Tibial artery (tissue), 4 donors: Measurements from ENCODE around the gene SOX4.

ENCODE experiments used
- DNase-seq, 2 donors: peaks; one replicate each; pipeline ENCODE4 v3.0.0-alpha.2; 2019
- H3K27ac ChIP-seq, 2 donors: fragments of 200-600 bp; sonication (generic) in 1 of 2; 1 replicate in 1 of 2; 2 replicates in 1 of 2; pipeline ENCODE4 v1.5.1; 2018 to 2019; ENCODE audit warnings: mild to moderate bottlenecking in 1 of 2
- H3K27me3 ChIP-seq, 2 donors: fragments of 200-600 bp; sonication (generic) in 1 of 2; one replicate each; pipeline versions ENCODE4 v1.5.1 to v1.6.0; 2016 to 2019
- H3K36me3 ChIP-seq, 3 donors: fragments of 200-600 bp; sonication (generic) in 2 of 3; one replicate each; pipeline ENCODE4 v1.5.1; 2016 to 2019; ENCODE audit warnings: mild to moderate bottlenecking in 2 of 3
- H3K4me1 ChIP-seq, 4 donors: fragments of 200-600 bp; sonication (generic) in 2 of 4; 1 replicate in 3 of 4; 2 replicates in 1 of 4; pipeline ENCODE4 v1.5.1; 2016 to 2019
- H3K4me3 ChIP-seq, 2 donors: fragments of 200-600 bp; sonication (generic) in 1 of 2; 1 replicate in 1 of 2; 2 replicates in 1 of 2; pipeline ENCODE4 v1.5.1; 2018 to 2019; ENCODE audit warnings: mild to moderate bottlenecking in 2 of 2
- H3K9me3 ChIP-seq, 3 donors: fragments of 200-600 bp; sonication (generic) in 1 of 3; one replicate each; pipeline ENCODE4 v1.5.1; 2016 to 2019
- intact Hi-C: fragments of 100-400 bp; cut with DNase I; formaldehyde crosslinking; loops from one replicate; pipeline ENCODE4 v1.15.0; 2023; ENCODE audit warnings: low total_unique reads
- TF ChIP-seq, protein P1 (sequence below), 2 experiments: fragments of 200-600 bp in 1 of 2; fragments of 450-650 bp in 1 of 2; IDR thresholded peaks; one replicate each; pipeline ENCODE4 v1.5.1; 2017 to 2019; ENCODE audit warnings: antibody characterized with exemption in 2 of 2, mild to moderate bottlenecking in 1 of 2, moderate library complexity in 1 of 2

Gene SOX4

DNA sequence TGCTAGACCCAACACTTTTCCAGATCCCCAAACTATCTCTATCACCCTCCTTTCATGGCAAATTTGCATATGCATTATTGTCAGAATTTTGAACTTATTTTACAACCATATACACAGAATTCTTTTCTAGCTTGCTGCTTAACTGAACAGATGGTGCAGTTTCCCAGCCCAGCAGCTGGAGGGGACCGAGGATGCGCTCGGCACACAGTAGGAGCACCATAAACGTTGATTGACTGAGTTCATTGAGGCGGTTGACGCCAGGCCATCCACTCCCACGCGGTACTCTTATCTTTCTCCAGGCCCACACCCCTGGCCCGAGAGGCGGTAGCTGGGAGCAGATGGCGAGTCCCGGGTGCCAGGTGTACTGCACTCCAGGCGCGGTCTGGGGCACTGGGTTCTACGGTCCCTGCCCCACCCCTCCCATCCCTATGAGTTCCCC lies 6.8 kb upstream of the SOX4 start:
- no peaks in the 10 kb centered on the region for H3K27me3 ChIP-seq
- DNase-seq = no peak
- H3K36me3 ChIP-seq = no peaks in the 10 kb centered on the region
- TF ChIP-seq, protein P1, sequence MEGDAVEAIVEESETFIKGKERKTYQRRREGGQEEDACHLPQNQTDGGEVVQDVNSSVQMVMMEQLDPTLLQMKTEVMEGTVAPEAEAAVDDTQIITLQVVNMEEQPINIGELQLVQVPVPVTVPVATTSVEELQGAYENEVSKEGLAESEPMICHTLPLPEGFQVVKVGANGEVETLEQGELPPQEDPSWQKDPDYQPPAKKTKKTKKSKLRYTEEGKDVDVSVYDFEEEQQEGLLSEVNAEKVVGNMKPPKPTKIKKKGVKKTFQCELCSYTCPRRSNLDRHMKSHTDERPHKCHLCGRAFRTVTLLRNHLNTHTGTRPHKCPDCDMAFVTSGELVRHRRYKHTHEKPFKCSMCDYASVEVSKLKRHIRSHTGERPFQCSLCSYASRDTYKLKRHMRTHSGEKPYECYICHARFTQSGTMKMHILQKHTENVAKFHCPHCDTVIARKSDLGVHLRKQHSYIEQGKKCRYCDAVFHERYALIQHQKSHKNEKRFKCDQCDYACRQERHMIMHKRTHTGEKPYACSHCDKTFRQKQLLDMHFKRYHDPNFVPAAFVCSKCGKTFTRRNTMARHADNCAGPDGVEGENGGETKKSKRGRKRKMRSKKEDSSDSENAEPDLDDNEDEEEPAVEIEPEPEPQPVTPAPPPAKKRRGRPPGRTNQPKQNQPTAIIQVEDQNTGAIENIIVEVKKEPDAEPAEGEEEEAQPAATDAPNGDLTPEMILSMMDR (IDR thresholded peaks at IDR 0.05) = no peak
- intact Hi-C loops = loop anchor here (5.0 kb wide), 1 partner anchor 1024 kb away; no protein-coding TSS in a partner anchor
- H3K4me1 ChIP-seq = peaks cover 4 to 11% (median 8%) of the 10 kb centered on the region in 4 donors
- peak overlapping the region; percentile 72 to 75 for H3K27ac ChIP-seq
- peak overlapping the region; percentile 60 to 84 for H3K4me3 ChIP-seq
- H3K9me3 ChIP-seq = peaks cover 0 to 4% (median 3%) of the 10 kb centered on the region in 3 donors

DNA sequence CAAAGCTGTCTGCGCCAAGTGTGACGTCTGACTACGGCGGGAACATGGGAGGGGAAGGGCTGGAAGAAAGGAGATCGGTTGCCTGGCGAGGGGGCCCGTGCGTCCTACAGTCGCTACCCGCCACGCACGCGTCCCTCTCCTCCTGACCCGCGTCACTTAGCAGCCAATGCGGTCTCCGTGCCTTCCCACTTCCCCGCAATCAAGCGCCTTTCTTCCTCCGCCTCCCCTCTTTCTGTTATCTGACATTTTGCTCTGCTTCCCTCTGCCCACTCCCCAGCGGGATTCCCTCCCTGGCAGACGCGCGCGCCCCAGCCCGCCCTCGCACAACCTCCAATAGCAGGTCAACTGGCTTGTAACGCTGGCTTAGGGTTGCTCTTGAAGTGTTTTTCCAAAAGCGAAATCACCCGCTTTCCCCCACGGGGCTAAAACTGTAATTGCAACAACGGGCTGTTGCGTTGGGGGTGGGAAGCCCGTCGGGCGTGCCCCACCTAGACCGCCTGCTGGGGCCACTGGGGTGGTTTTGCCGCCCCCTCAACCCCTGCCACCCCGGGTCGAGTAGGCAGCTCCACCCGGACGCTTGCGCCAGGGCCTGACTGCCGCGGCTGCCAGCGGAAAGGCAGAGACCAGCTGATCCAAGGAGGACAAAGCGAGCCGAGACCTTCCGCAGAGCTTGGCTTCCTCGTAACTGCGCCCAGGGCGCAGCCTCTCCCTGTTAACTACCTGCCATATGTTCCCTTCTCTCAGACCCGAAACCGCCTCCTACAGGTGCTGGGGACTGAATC lies 6.2 kb upstream of the SOX4 start:
- Histone ChIP-seq H3K9me3 (peaks cover 0 to 3% (median 0%) of the 10 kb centered on the region in 3 donors), H3K27ac (peak overlapping the region; percentile 72 to 75), H3K36me3 (no peaks in the 10 kb centered on the region), H3K27me3 (no peaks in the 10 kb centered on the region), H3K4me3 (peak overlapping the region; percentile 60 to 84), H3K4me1 (peaks cover 4 to 11% (median 8%) of the 10 kb centered on the region in 4 donors)
- peak; percentile 55 to 77 for DNase-seq
- TF ChIP-seq, protein P1 (IDR thresholded peaks at IDR 0.05) = peak in 1 of 2 experiments; percentile 5
- intact Hi-C loops = loop anchor here (5.0 kb wide), 1 partner anchor 1025 kb away; no protein-coding TSS in a partner anchor

DNA sequence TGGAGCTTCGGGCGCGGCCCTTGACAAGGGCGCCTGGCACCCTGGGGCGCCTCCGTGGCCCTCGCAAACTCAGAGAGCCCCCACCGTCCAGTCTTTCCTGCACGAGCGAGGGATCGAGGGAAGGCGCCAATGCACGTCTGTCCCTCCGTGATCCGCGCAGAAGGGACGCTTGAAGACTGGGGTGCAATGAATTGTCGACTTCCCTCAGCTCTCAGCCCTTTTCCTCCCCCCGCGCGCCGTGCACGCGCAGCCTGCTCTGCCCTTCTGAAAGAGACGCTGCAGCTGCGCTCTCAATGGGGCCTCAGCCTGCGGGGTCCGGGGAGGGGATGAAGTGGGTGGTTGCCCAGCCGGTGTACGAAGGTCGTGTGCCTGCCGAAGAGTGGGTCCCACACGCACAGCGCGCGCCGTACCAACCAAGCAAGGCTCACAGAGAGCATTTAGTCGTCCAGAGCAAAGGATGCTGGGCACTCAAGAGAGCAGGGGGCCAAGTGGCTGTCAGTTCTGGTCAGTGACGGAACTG lies 5.5 kb upstream of the SOX4 start:
- TF ChIP-seq, protein P1 (IDR thresholded peaks at IDR 0.05) = no peak
- H3K9me3 ChIP-seq = no peaks in the 10 kb centered on the region
- peaks cover 4 to 12% (median 10%) of the 10 kb centered on the region in 4 donors for H3K4me1 ChIP-seq
- H3K27me3 ChIP-seq = no peaks in the 10 kb centered on the region
- intact Hi-C loops = loop anchor here (5.0 kb wide), 1 partner anchor 1026 kb away; no protein-coding TSS in a partner anchor
- H3K4me3 ChIP-seq = peak overlapping the region; percentile 60 to 84
- peak; percentile 45 to 76 for DNase-seq
- peak overlapping the region; percentile 72 to 75 for H3K27ac ChIP-seq
- H3K36me3 ChIP-seq = no peaks in the 10 kb centered on the region

DNA sequence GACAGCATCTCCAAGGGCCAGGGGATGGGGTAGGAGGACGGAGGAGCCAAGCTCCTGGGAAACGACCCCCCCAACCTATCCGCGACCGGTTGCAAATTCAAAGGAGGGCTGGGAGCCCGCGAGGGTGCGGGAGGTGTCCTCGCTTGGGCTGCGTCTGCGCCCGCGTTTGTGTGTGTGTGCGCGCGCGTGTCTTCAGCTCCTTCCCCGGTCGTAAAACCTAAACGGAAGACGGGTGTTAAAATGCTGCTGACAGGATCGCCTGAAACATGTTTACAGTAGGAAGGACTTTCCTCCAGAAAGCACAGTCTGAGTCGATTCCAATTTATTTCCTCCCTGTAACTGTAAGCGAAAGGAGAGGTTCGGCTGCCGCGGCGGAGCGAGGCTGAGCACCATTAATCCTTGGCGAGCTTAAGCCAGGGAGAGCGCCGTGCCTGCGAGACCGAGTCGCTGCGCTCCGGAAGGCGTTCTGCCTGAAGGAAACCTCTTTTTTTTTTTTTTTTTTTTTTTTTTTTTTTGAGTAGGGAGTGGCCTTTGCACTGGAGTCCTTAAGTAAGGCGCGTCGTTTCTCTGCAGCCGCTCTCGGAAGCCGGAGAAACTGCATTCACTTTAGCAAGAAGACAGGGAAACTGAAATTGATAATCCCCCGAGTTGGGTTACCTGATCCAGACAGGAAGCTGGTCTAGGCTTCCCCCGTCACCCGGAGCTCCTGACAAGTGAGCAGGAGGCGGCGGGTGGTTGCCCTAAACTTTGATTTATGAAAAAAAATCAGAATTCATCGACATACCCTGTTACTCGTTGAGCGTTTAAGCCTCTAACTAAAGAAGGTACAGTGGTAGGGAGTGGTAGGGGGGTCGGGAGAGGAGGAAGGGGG lies 4.8 kb upstream of the SOX4 start:
- intact Hi-C loops = loop anchor here (5.0 kb wide), 1 partner anchor 1026 kb away; no protein-coding TSS in a partner anchor
- Histone ChIP-seq H3K9me3 (no peaks in the 10 kb centered on the region), H3K4me3 (peak overlapping the region; percentile 60 to 84), H3K4me1 (peaks cover 4 to 16% (median 10%) of the 10 kb centered on the region in 4 donors), H3K27me3 (no peaks in the 10 kb centered on the region), H3K36me3 (no peaks in the 10 kb centered on the region), H3K27ac (peak overlapping the region; percentile 72 to 75)
- TF ChIP-seq, protein P1 (IDR thresholded peaks at IDR 0.05) = no peak
- peak; percentile 62 to 82 for DNase-seq
